Right renal cortex interstitium (tissue), 3 donors: ENCODE measurements around the gene TMC2. TPM values are rescaled to one million over a fixed set of nuclear protein-coding genes. Genes with fewer than 3 reads are reported as not detected.
"Not testable (repeated sequence)": the region's sequence is repeated elsewhere in the genome, so short reads cannot be mapped to it uniquely, and the experiment has no call there.

Source experiments
- DNase-seq, 3 donors: peaks; one replicate each; pipeline ENCODE4 v3.0.0-alpha.2; 2013; ENCODE audit warnings: low read depth in 3 of 3, low spot score in 2 of 3
- polyA plus RNA-seq, 3 donors: library from polyadenylated mRNA; unstranded; fragments of 120-200 nt; gene quantifications; one replicate each; pipeline ENCODE4 v1.2.1, GENCODE V29; 2013; ENCODE audit not compliant: insufficient read length in 3 of 3

The TMC2 gene
- polyA plus RNA-seq, 3 donors, result 0.10 to 0.18 (median 0.11) TPM

GRCh38 chr20:2524709-2525506 lies 11.5 kb upstream of the TMC2 start:
- peak in 2 of 3 donors; percentile 31 to 57 for DNase-seq

GRCh38 chr20:2526218-2526583 lies 10.2 kb upstream of the TMC2 start:
- not testable (repeated sequence) for DNase-seq

- no peak for DNase-seq
Observed at GRCh38 chr20:2527762-2528161, 8.6 kb upstream of the TMC2 start.

- DNase-seq, result no peak
Observed at GRCh38 chr20:2528671-2529271, 7.6 kb upstream of the TMC2 start.

- no peak for DNase-seq
Observed at GRCh38 chr20:2533118-2533517, 3.3 kb upstream of the TMC2 start.

GRCh38 chr20:2535711-2536559 lies 438 bp upstream of the TMC2 start:
- DNase-seq, result no peak

- DNase-seq, result no peak
Observed at GRCh38 chr20:2537101-2537500, 728 bp downstream of the TMC2 start.

- DNase-seq, result no peak
Observed at GRCh38 chr20:2538356-2538755, 2.0 kb downstream of the TMC2 start.

- no peak for DNase-seq
Observed at GRCh38 chr20:2538931-2539720, 2.8 kb downstream of the TMC2 start.

- DNase-seq, result no peak
Observed at GRCh38 chr20:2541940-2542339, 5.6 kb downstream of the TMC2 start.

- no peak for DNase-seq
Observed at GRCh38 chr20:2542361-2542760, 6.0 kb downstream of the TMC2 start.

GRCh38 chr20:2544211-2544610 lies 7.8 kb downstream of the TMC2 start:
- DNase-seq, result no peak

GRCh38 chr20:2545594-2545993 lies 9.2 kb downstream of the TMC2 start:
- no peak for DNase-seq

- DNase-seq, result no peak
Observed at GRCh38 chr20:2557873-2558580, 21.7 kb downstream of the TMC2 start.

GRCh38 chr20:2558581-2559278 lies 22.4 kb downstream of the TMC2 start:
- DNase-seq, result no peak

- no peak for DNase-seq
Observed at GRCh38 chr20:2559279-2559626, 22.9 kb downstream of the TMC2 start.

GRCh38 chr20:2559651-2560050 lies 23.3 kb downstream of the TMC2 start:
- DNase-seq, result no peak

- no peak for DNase-seq
Observed at GRCh38 chr20:2563116-2563515, 26.7 kb downstream of the TMC2 start.

- DNase-seq, result peak in 1 of 3 donors; percentile 29
Observed at GRCh38 chr20:2564406-2564805, 28.0 kb downstream of the TMC2 start.

- DNase-seq, result no peak
Observed at GRCh38 chr20:2575682-2576081, 39.3 kb downstream of the TMC2 start.
